ENCODE measurements around the gene CUEDC1.

CUEDC1 gene

GRCh38 chr17:57999496-58000017 is 44.3 kb upstream of the CUEDC1 start:
- peak; percentile 65 for TF ChIP-seq CTCF (IDR thresholded peaks at IDR 0.05; ENCODE audit: insufficient read depth, low read depth, low read length, missing control alignments)
- H3K4me3 ChIP-seq (ENCODE audit: low read depth, low read length) = no peak overlapping the region
- DNase-seq (ENCODE audit: low read depth) = peak; percentile 83

- no peak for TF ChIP-seq CTCF (IDR thresholded peaks at IDR 0.05; ENCODE audit: insufficient read depth, low read depth, low read length, missing control alignments)
- DNase-seq (ENCODE audit: low read depth) = no peak
- H3K4me3 ChIP-seq (ENCODE audit: low read depth, low read length) = no peak overlapping the region
Measured at GRCh38 chr17:57999010-57999495, 43.8 kb upstream of the CUEDC1 start.

- no peak overlapping the region for H3K4me3 ChIP-seq (ENCODE audit: low read depth, low read length)
- DNase-seq (ENCODE audit: low read depth) = no peak
- TF ChIP-seq CTCF (IDR thresholded peaks at IDR 0.05; ENCODE audit: insufficient read depth, low read depth, low read length, missing control alignments) = no peak
Measured at GRCh38 chr17:57997085-57997809, 42.0 kb upstream of the CUEDC1 start.

GRCh38 chr17:57995076-57995956 is 40.1 kb upstream of the CUEDC1 start:
- no peak overlapping the region for H3K4me3 ChIP-seq (ENCODE audit: low read depth, low read length)
- peak; percentile 72 for TF ChIP-seq CTCF (IDR thresholded peaks at IDR 0.05; ENCODE audit: insufficient read depth, low read depth, low read length, missing control alignments)
- peak; percentile 81 for DNase-seq (ENCODE audit: low read depth)

GRCh38 chr17:57994436-57994835 is 39.2 kb upstream of the CUEDC1 start:
- DNase-seq (ENCODE audit: low read depth) = no peak
- no peak overlapping the region for H3K4me3 ChIP-seq (ENCODE audit: low read depth, low read length)
- no peak for TF ChIP-seq CTCF (IDR thresholded peaks at IDR 0.05; ENCODE audit: insufficient read depth, low read depth, low read length, missing control alignments)

GRCh38 chr17:57993471-57994365 is 38.5 kb upstream of the CUEDC1 start:
- TF ChIP-seq CTCF (IDR thresholded peaks at IDR 0.05; ENCODE audit: insufficient read depth, low read depth, low read length, missing control alignments) = no peak
- H3K4me3 ChIP-seq (ENCODE audit: low read depth, low read length) = no peak overlapping the region
- DNase-seq (ENCODE audit: low read depth) = peak; percentile 54
